HepG2 (cell line): ENCODE measurements around the gene TPX2. TPM values are rescaled to one million over a fixed set of nuclear protein-coding genes. Genes with fewer than 3 reads are reported as not detected.

Experiments used
- FOXA3 ChIP-seq: IDR thresholded peaks from 2 replicates; pipeline ENCODE4 v1.6.1; 2016; ENCODE audit warnings: missing genetic modification reagents, missing compliant biosample characterization
- HDAC1 ChIP-seq: sonication (generic); formaldehyde crosslinking; IDR thresholded peaks from 2 replicates; pipeline ENCODE4 v1.5.1; 2020; ENCODE audit warnings: mild to moderate bottlenecking, missing genetic modification reagents
- SRSF1 ChIP-seq: fragments of 200-400 bp; formaldehyde crosslinking; optimal IDR thresholded peaks from 2 replicates; pipeline ENCODE3; 2017; ENCODE audit warnings: mild to moderate bottlenecking, low read depth, low read length, moderate library complexity
- ZBTB38 ChIP-seq: sonication (generic); formaldehyde crosslinking; IDR thresholded peaks from 2 replicates; pipeline ENCODE4 v1.5.1; 2020; ENCODE audit warnings: mild to moderate bottlenecking, missing genetic modification reagents
- ZFP41 ChIP-seq: sonication (generic); formaldehyde crosslinking; IDR thresholded peaks from 2 replicates; pipeline ENCODE4 v1.4.0; 2020; ENCODE audit warnings: mild to moderate bottlenecking, missing genetic modification reagents, borderline replicate concordance
- ZNF614 ChIP-seq: IDR thresholded peaks from 2 replicates; pipeline ENCODE4 v1.6.1; 2018; ENCODE audit warnings: missing biosample characterization, missing genetic modification reagents, inconsistent platforms, borderline replicate concordance
- ZNF777 ChIP-seq: sonication (generic); formaldehyde crosslinking; IDR thresholded peaks from 2 replicates; pipeline ENCODE4 v1.4.0; 2020; ENCODE audit warnings: missing genetic modification reagents
- polyA plus RNA-seq, 8 experiments: library from polyadenylated mRNA; depleted of rRNA in 3 of 8; stranded (reverse) in 7 of 8; unstranded in 1 of 8; fragments of >200 nt; fragmentation: Illumina TruSeq in 4 of 8; extraction: Trizol in 4 of 8; gene quantifications; 2 replicates each; pipeline versions ENCODE4 v1.2.1 to v1.2.3, GENCODE V29; 2011 to 2016; ENCODE audit warnings: low read depth in 4 of 8, missing spikeins in 1 of 8, mixed read lengths in 1 of 8; ENCODE audit not compliant: insufficient read depth in 1 of 8
- total RNA-seq, 5 experiments: library from RNA; depleted of rRNA; stranded (reverse); fragments of >200 nt; fragmentation: Illumina TruSeq; extraction: Trizol; gene quantifications; 2 replicates each; pipeline ENCODE4 v1.2.3, GENCODE V29; 2016; ENCODE audit warnings: low read depth in 1 of 5
- TF ChIP-seq, protein P1 (sequence below): sonication (generic); formaldehyde crosslinking; IDR thresholded peaks from 2 replicates; pipeline ENCODE4 v1.4.0; 2020; ENCODE audit warnings: missing genetic modification reagents, mild to moderate bottlenecking, borderline replicate concordance
- TF ChIP-seq, protein P2 (sequence below): sonication (generic); formaldehyde crosslinking; IDR thresholded peaks from 2 replicates; pipeline ENCODE4 v1.5.0; 2020; ENCODE audit warnings: mild to moderate bottlenecking, missing genetic modification reagents, borderline replicate concordance
- TF ChIP-seq, protein P3 (sequence below): sonication (generic); formaldehyde crosslinking; IDR thresholded peaks from 2 replicates; pipeline ENCODE4 v1.8.0; 2023; ENCODE audit warnings: mild to moderate bottlenecking, missing genetic modification reagents

TPX2 gene
- total and polyA plus RNA-seq, 2 of the 13 experiments (the other 11 are each of a cell fraction or from before 2014, with no cell fraction given) = 34.3 to 124 TPM

DNA sequence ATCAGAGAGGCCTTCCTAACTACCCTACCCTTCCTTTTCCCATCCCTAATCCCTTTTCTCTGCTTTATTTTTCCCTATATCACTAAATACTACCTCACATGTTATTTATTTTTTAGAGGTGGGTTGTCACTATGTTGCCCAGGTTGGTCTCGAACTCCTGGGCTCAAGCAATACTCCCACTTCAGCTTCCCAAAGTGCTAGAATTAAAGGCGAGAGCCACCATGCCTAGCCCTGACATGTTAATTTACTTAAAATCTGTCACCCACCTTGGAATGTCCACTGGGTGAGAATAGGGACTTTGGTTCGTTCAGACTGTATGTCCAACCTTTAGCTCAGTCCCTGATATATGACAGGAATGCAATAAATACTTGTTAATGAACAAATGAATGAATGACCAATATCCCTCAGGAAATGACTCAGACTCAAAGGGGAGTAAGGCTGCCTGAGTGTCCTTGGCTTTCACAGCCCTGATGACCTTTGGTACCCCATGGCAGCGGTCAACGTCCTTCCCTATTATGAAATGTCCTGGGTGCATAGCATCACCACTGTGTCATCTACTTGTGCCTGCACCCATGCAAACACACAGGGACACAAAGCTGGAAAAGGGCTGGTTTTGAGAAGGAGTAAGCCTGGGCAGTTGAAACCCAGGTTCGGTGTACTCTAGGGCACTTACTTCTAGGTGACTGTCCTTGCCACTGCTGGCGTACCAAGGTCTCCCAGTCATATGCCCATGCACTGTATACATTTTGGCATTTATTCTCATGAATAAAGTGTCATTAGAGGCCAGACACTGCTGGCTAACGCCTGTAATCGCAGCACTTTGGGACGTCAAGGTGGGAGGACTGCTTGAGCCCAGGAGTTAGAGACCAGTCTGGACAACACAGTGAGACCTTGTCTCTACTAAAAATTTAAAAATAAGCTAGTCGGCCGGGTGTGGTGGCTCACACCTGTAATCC, 43.0 kb upstream of the TPX2 start (continued):
- TF ChIP-seq, protein P1, sequence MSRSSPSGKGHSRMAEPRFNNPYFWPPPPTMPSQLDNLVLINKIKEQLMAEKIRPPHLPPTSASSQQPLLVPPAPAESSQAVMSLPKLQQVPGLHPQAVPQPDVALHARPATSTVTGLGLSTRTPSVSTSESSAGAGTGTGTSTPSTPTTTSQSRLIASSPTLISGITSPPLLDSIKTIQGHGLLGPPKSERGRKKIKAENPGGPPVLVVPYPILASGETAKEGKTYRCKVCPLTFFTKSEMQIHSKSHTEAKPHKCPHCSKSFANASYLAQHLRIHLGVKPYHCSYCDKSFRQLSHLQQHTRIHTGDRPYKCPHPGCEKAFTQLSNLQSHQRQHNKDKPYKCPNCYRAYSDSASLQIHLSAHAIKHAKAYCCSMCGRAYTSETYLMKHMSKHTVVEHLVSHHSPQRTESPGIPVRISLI (CRISPR knock-in tag) = peak; percentile 68; the same call in 1 of the 2 replicates
- TF ChIP-seq, protein P2, sequence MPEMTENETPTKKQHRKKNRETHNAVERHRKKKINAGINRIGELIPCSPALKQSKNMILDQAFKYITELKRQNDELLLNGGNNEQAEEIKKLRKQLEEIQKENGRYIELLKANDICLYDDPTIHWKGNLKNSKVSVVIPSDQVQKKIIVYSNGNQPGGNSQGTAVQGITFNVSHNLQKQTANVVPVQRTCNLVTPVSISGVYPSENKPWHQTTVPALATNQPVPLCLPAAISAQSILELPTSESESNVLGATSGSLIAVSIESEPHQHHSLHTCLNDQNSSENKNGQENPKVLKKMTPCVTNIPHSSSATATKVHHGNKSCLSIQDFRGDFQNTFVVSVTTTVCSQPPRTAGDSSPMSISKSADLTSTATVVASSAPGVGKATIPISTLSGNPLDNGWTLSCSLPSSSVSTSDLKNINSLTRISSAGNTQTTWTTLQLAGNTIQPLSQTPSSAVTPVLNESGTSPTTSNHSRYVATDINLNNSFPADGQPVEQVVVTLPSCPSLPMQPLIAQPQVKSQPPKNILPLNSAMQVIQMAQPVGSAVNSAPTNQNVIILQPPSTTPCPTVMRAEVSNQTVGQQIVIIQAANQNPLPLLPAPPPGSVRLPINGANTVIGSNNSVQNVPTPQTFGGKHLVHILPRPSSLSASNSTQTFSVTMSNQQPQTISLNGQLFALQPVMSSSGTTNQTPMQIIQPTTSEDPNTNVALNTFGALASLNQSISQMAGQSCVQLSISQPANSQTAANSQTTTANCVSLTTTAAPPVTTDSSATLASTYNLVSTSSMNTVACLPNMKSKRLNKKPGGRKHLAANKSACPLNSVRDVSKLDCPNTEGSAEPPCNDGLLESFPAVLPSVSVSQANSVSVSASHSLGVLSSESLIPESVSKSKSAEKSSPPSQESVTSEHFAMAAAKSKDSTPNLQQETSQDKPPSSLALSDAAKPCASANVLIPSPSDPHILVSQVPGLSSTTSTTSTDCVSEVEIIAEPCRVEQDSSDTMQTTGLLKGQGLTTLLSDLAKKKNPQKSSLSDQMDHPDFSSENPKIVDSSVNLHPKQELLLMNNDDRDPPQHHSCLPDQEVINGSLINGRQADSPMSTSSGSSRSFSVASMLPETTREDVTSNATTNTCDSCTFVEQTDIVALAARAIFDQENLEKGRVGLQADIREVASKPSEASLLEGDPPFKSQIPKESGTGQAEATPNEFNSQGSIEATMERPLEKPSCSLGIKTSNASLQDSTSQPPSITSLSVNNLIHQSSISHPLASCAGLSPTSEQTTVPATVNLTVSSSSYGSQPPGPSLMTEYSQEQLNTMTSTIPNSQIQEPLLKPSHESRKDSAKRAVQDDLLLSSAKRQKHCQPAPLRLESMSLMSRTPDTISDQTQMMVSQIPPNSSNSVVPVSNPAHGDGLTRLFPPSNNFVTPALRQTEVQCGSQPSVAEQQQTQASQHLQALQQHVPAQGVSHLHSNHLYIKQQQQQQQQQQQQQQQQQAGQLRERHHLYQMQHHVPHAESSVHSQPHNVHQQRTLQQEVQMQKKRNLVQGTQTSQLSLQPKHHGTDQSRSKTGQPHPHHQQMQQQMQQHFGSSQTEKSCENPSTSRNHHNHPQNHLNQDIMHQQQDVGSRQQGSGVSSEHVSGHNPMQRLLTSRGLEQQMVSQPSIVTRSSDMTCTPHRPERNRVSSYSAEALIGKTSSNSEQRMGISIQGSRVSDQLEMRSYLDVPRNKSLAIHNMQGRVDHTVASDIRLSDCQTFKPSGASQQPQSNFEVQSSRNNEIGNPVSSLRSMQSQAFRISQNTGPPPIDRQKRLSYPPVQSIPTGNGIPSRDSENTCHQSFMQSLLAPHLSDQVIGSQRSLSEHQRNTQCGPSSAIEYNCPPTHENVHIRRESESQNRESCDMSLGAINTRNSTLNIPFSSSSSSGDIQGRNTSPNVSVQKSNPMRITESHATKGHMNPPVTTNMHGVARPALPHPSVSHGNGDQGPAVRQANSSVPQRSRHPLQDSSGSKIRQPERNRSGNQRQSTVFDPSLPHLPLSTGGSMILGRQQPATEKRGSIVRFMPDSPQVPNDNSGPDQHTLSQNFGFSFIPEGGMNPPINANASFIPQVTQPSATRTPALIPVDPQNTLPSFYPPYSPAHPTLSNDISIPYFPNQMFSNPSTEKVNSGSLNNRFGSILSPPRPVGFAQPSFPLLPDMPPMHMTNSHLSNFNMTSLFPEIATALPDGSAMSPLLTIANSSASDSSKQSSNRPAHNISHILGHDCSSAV (CRISPR knock-in tag) = no peak
- TF ChIP-seq, protein P3, sequence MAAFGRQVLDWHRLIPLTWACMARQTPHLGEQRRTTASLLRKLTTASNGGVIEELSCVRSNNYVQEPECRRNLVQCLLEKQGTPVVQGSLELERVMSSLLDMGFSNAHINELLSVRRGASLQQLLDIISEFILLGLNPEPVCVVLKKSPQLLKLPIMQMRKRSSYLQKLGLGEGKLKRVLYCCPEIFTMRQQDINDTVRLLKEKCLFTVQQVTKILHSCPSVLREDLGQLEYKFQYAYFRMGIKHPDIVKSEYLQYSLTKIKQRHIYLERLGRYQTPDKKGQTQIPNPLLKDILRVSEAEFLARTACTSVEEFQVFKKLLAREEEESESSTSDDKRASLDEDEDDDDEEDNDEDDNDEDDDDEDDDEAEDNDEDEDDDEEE (CRISPR knock-in tag) = no peak
- TF ChIP-seq FOXA3 (CRISPR knock-in tag) = peak; percentile 99
- peak; percentile 16; the same call in 1 of the 2 replicates for TF ChIP-seq ZNF777 (CRISPR knock-in tag)
- TF ChIP-seq ZNF614 (CRISPR knock-in tag) = peak; percentile 99
- TF ChIP-seq ZBTB38 (CRISPR knock-in tag) = peak; percentile 97
- no peak; the same call in 1 of the 2 replicates for TF ChIP-seq ZFP41 (CRISPR knock-in tag)
- TF ChIP-seq SRSF1 = no peak
- TF ChIP-seq HDAC1 (CRISPR knock-in tag) = peak; percentile 100
- TF ChIP-seq, all 625 proteins: peak for 394
